ENCODE data around the gene PSMB2.

PSMB2 gene

GRCh38 chr1:35640380-35641232 is 720 bp downstream of the PSMB2 start:
- no peak for DNase-seq

- DNase-seq, result no peak
These were observed 3.9 kb downstream of the PSMB2 start for GRCh38 chr1:35637401-35637809.

- DNase-seq, result no peak
These were observed 7.8 kb downstream of the PSMB2 start for GRCh38 chr1:35633547-35633946.

GRCh38 chr1:35631396-35631795 is 9.9 kb downstream of the PSMB2 start:
- DNase-seq, result no peak

- DNase-seq, result no peak
These were observed 12.3 kb downstream of the PSMB2 start for GRCh38 chr1:35629051-35629450.

- DNase-seq, result no peak
These were observed 17.5 kb downstream of the PSMB2 start for GRCh38 chr1:35623832-35624231.

- DNase-seq, result no peak
These were observed 18.7 kb downstream of the PSMB2 start for GRCh38 chr1:35622510-35623178.

GRCh38 chr1:35619237-35620121 is 21.8 kb downstream of the PSMB2 start:
- no peak for DNase-seq

- DNase-seq, result no peak
These were observed 25.9 kb downstream of the PSMB2 start for GRCh38 chr1:35615440-35615839.

- no peak for DNase-seq
These were observed 29.7 kb downstream of the PSMB2 start for GRCh38 chr1:35611655-35612054.

GRCh38 chr1:35605867-35606182 is 35.5 kb downstream of the PSMB2 start:
- no peak for DNase-seq

GRCh38 chr1:35605071-35605866 is 36.1 kb downstream of the PSMB2 start:
- DNase-seq, result no peak

- DNase-seq, result no peak
These were observed 37.4 kb downstream of the PSMB2 start for GRCh38 chr1:35603941-35604340.

- DNase-seq, result no peak
These were observed 37.9 kb downstream of the PSMB2 start for GRCh38 chr1:35603468-35603867.

- DNase-seq, result no peak
These were observed 40.7 kb downstream of the PSMB2 start for GRCh38 chr1:35600593-35600992.

- DNase-seq, result no peak
These were observed 41.9 kb downstream of the PSMB2 start for GRCh38 chr1:35599411-35599810.

GRCh38 chr1:35598895-35599294 is 42.4 kb downstream of the PSMB2 start:
- no peak for DNase-seq

- no peak for DNase-seq
These were observed 43.5 kb downstream of the PSMB2 start for GRCh38 chr1:35597870-35598269.

GRCh38 chr1:35595684-35596083 is 45.6 kb downstream of the PSMB2 start:
- DNase-seq, result no peak

- DNase-seq, result no peak
These were observed 47.1 kb downstream of the PSMB2 start for GRCh38 chr1:35594005-35594760.

GRCh38 chr1:35592991-35593769 is 48.1 kb downstream of the PSMB2 start:
- DNase-seq, result no peak

All from NCI-H1436 treated with DMSO at 0.1 percent for 48 hours (cell line).